Activated CD4-positive, alpha-beta T cell treated with anti-CD3 and anti-CD28 coated beads, Interleukin-2, amount 10 ng/mL, durations not matched to agents 7 days and 5 days (primary cell): ENCODE results near the gene GJA10. TPM values are rescaled to one million over a fixed set of nuclear protein-coding genes. Genes with fewer than 3 reads are reported as not detected.
A peak's percentile ranks its signal among the peaks of the same experiment; 100 is the strongest.
"Not testable (repeated sequence)": the region's sequence is repeated elsewhere in the genome, so short reads cannot be mapped to it uniquely, and the experiment has no call there.

Source experiments
- CTCF ChIA-PET: fragments of 350-600 bp; sonication (Branson Sonifier 250); formaldehyde crosslinking; loops from one replicate; lab custom pipeline; 2021; ENCODE audit warnings: antibody characterized with exemption; lab: Charles Lee
- POLR2A ChIA-PET: fragments of 350-600 bp; sonication (Branson Sonifier 250); formaldehyde crosslinking; loops from one replicate; lab custom pipeline; 2021; ENCODE audit warnings: antibody characterized with exemption; lab: Charles Lee
- DNase-seq: peaks from one replicate; pipeline ENCODE4 v3.0.0-alpha.2; 2020
- H3K27ac Mint-ChIP-seq: one replicate; pipeline ENCODE4 v1.8.0; 2021; ENCODE audit warnings: mild to moderate bottlenecking, moderate library complexity, mixed read lengths
- H3K27me3 Mint-ChIP-seq: one replicate; pipeline ENCODE4 v1.8.0; 2021; ENCODE audit warnings: mixed read lengths
- H3K36me3 Mint-ChIP-seq: one replicate; pipeline ENCODE4 v1.8.0; 2021; ENCODE audit warnings: low read depth, mixed read lengths
- H3K4me1 Mint-ChIP-seq: one replicate; pipeline ENCODE4 v1.8.0; 2021; ENCODE audit warnings: mixed read lengths
- H3K4me3 Mint-ChIP-seq: one replicate; pipeline ENCODE4 v1.8.0; 2021; ENCODE audit warnings: mild to moderate bottlenecking, moderate library complexity, mixed read lengths
- H3K9me3 Mint-ChIP-seq: one replicate; pipeline ENCODE4 v1.8.0; 2021; ENCODE audit warnings: mixed read lengths
- total RNA-seq, 2 experiments: library from RNA; stranded (reverse); gene quantifications; one replicate each; pipeline ENCODE4 v1.2.3, GENCODE V29; 2021

Gene GJA10
- total RNA-seq, 2 experiments from 2014 or later: not detected

- Mint-ChIP-seq H3K4me1 (peaks cover 9% of the 10 kb centered on the region), H3K27ac (no peak overlapping the region), H3K27me3 (peaks cover 18% of the 10 kb centered on the region), H3K4me3 (no peak overlapping the region), H3K36me3 (no peaks in the 10 kb centered on the region), H3K9me3 (no peaks in the 10 kb centered on the region)
- ChIA-PET CTCF (interaction anchor here (0.6 to 0.7 kb wide), 2 partner anchors 516 to 776 kb away, joined by 4 to 6 read pairs; no protein-coding TSS in a partner anchor), POLR2A (no interaction called here)
- no peak for DNase-seq
Measured at GRCh38 chr6:89888138-89888514, 6.1 kb upstream of the GJA10 start.

DNA sequence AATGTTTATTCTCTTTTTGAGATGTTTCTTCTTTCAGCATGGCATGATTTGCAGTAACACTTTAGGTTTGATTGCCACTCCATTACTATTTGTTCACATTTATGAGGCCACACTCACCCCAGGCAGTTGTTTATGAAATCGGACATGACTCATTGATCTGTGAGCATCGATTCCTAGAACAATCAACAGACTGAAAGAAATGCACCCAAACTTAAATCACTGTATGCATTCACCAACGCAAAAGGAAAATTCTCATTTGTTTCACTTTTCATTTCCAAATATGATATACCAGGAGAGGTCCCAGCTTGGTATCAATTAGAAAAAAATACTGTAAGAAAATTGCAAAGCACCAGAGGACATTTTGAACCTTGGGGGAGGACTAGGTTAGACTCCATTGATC is 5.4 kb upstream of the GJA10 start:
- Mint-ChIP-seq H3K36me3 (no peaks in the 10 kb centered on the region), H3K27me3 (peaks cover 23% of the 10 kb centered on the region), H3K9me3 (no peaks in the 10 kb centered on the region), H3K27ac (no peak overlapping the region), H3K4me1 (peaks cover 9% of the 10 kb centered on the region), H3K4me3 (no peak overlapping the region)
- ChIA-PET CTCF (no interaction called here), POLR2A (no interaction called here)
- no peak for DNase-seq

DNA sequence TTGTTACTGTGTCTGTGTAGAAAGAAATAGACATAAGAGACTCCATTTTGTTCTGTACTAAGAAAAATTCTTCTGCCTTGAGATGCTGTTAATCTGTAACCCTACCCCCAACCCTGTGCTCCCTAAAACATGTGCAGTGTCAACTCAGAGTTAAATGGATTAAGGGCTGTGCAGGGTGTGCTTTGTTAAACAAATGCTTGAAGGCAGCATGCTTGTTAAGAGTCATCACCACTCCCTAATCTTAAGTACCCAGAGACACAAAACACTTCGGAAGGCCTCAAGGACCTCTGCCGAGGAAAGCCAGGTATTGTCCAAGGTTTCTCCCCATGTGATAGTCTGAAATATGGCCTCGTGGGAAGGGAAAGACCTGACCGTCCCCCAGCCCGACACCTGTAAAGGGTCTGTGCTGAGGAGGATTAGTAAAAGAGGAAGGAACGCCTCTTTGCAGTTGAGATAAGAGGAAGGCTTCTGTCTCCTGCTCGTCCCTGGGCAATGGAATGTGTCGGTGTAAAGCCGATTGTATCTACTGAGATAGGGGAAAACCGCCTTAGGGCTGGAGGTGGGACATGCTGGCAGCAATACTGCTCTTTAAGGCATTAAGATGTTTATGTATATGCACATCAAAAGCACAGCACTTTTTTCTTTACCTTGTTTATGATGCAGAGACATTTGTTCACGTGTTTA is 3.3 kb upstream of the GJA10 start:
- H3K9me3 Mint-ChIP-seq, H3K36me3 Mint-ChIP-seq, DNase-seq, H3K27ac Mint-ChIP-seq, POLR2A ChIA-PET, H3K4me3 Mint-ChIP-seq, H3K4me1 Mint-ChIP-seq: not testable (repeated sequence)
- peaks cover 30% of the 10 kb centered on the region for H3K27me3 Mint-ChIP-seq
- CTCF ChIA-PET: interaction anchor here (0.5 kb wide), 1 partner anchor 25 kb away, joined by 3 read pairs; no protein-coding TSS in a partner anchor

- POLR2A ChIA-PET, H3K27ac Mint-ChIP-seq, H3K36me3 Mint-ChIP-seq, H3K4me1 Mint-ChIP-seq, H3K9me3 Mint-ChIP-seq, DNase-seq, H3K4me3 Mint-ChIP-seq: not testable (repeated sequence)
- CTCF ChIA-PET: interaction anchor here (0.6 kb wide), 1 partner anchor 197 kb away, joined by 4 read pairs; no protein-coding TSS in a partner anchor
- peaks cover 37% of the 10 kb centered on the region for H3K27me3 Mint-ChIP-seq
Measured at GRCh38 chr6:89892577-89892976, 1.7 kb upstream of the GJA10 start.

DNA sequence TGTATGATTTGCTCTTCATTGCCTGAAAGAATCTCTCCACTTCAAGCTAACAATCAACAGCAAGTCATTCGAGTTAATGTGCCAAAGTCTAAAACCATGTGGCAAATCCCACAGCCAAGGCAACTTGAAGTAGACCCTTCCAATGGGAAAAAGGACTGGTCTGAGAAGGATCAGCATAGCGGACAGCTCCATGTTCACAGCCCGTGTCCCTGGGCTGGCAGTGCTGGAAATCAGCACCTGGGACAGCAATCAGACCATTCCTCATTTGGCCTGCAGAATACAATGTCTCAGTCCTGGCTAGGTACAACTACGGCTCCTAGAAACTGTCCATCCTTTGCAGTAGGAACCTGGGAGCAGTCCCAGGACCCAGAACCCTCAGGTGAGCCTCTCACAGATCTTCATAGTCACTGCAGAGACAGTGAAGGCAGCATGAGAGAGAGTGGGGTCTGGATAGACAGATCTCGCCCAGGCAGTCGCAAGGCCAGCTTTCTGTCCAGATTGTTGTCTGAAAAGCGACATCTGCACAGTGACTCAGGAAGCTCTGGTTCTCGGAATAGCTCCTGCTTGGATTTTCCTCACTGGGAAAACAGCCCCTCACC is 1.1 kb downstream of the GJA10 start:
- POLR2A ChIA-PET: no interaction called here
- CTCF ChIA-PET: interaction anchor here (0.5 kb wide), 1 partner anchor 15 kb away, joined by 4 read pairs; no protein-coding TSS in a partner anchor
- H3K4me1 Mint-ChIP-seq: no peaks in the 10 kb centered on the region
- no peaks in the 10 kb centered on the region for H3K36me3 Mint-ChIP-seq
- no peak overlapping the region for H3K4me3 Mint-ChIP-seq
- peak; percentile 24 for DNase-seq
- H3K27me3 Mint-ChIP-seq: peaks cover 36% of the 10 kb centered on the region
- no peaks in the 10 kb centered on the region for H3K9me3 Mint-ChIP-seq
- no peak overlapping the region for H3K27ac Mint-ChIP-seq

- H3K4me3 Mint-ChIP-seq, H3K9me3 Mint-ChIP-seq, H3K36me3 Mint-ChIP-seq, H3K27me3 Mint-ChIP-seq, H3K27ac Mint-ChIP-seq, H3K4me1 Mint-ChIP-seq, DNase-seq, POLR2A ChIA-PET: not testable (repeated sequence)
- CTCF ChIA-PET: interaction anchor here (0.6 to 0.7 kb wide), 2 partner anchors 15 to 88 kb away, joined by 3 to 4 read pairs; no protein-coding TSS in a partner anchor
Measured at GRCh38 chr6:89910001-89910901, 16.0 kb downstream of the GJA10 start.

- H3K9me3 Mint-ChIP-seq: peaks cover 10% of the 10 kb centered on the region
- H3K36me3 Mint-ChIP-seq: no peaks in the 10 kb centered on the region
- no peak for DNase-seq
- no peak overlapping the region for H3K27ac Mint-ChIP-seq
- POLR2A ChIA-PET: no interaction called here
- H3K27me3 Mint-ChIP-seq: peaks cover 5% of the 10 kb centered on the region
- CTCF ChIA-PET: interaction anchor here (0.7 kb wide), 1 partner anchor 88 kb away, joined by 3 read pairs; no protein-coding TSS in a partner anchor
- H3K4me3 Mint-ChIP-seq: no peak overlapping the region
- H3K4me1 Mint-ChIP-seq: peaks cover 4% of the 10 kb centered on the region
Measured at GRCh38 chr6:89910902-89911240, 16.6 kb downstream of the GJA10 start.

DNA sequence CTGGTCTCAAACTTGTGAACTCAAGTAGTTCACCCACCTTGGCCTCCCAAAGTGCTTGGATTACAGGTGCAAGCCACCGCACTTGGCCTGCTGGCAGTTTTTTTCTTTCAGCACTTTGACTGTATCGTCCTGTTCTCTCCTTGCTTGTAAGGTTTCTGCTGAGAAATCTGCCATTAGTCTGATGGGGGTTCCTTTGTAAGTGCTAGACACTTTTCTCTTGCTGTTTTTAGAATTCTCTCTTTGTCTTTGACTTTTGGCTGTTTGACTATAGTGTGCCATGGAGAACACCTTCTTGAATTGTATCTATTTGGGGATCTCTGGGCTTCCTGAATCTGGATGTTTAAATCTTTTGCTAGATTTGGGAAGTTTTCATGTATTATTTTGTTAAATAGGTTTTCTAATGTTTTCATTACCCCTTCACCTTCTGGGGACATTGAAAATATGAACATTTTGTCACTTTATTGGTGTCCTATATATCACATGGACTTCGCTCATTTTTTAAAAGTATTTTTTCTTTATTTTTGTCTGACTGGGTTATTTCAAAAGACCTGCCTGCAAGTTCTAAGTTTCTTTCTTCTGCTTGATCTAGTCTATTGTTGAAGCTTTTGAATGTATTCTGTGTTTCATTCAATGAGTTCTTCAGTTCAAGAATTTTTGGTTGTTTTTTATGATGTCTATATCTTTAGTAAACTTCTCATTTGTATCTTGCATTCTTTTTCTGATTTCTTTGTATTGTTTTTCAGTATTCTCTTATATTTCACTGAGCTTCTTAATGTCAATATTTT is 22.1 kb downstream of the GJA10 start:
- peaks cover 17% of the 10 kb centered on the region for H3K9me3 Mint-ChIP-seq
- DNase-seq: no peak
- H3K36me3 Mint-ChIP-seq: peaks cover 8% of the 10 kb centered on the region
- H3K4me3 Mint-ChIP-seq: no peak overlapping the region
- POLR2A ChIA-PET: no interaction called here
- H3K27me3 Mint-ChIP-seq: no peaks in the 10 kb centered on the region
- peaks cover 4% of the 10 kb centered on the region for H3K4me1 Mint-ChIP-seq
- CTCF ChIA-PET: interaction anchor here (1.1 kb wide), 1 partner anchor 37 kb away, joined by 4 read pairs; no protein-coding TSS in a partner anchor
- no peak overlapping the region for H3K27ac Mint-ChIP-seq

DNA sequence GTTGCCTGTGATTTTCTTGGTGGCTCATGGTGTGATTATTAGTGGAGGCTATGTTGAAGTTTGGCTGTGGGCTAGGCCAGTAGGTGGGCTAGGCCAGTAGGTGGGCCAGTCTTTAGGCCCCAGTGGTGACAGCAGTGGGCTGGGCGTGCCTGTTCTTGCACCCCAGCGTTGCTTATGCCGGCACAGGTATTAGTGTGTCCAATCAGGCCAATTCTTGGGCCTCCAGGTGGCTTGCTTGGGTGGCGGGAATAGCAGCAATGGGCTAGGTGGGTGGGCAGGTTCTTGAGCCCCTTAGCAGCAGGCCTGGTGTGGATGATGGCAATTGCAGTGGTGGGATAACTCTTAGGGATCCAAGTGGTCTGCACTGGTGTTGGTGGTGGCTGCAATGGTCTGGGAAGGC is 22.9 kb downstream of the GJA10 start:
- Mint-ChIP-seq H3K4me3 (no peak overlapping the region), H3K36me3 (peaks cover 8% of the 10 kb centered on the region), H3K27ac (no peak overlapping the region), H3K9me3 (peaks cover 17% of the 10 kb centered on the region), H3K27me3 (no peaks in the 10 kb centered on the region), H3K4me1 (peaks cover 4% of the 10 kb centered on the region)
- CTCF ChIA-PET: interaction anchor here (1.1 kb wide), 1 partner anchor 38 kb away, joined by 4 read pairs; no protein-coding TSS in a partner anchor
- POLR2A ChIA-PET: no interaction called here
- DNase-seq: no peak

DNA sequence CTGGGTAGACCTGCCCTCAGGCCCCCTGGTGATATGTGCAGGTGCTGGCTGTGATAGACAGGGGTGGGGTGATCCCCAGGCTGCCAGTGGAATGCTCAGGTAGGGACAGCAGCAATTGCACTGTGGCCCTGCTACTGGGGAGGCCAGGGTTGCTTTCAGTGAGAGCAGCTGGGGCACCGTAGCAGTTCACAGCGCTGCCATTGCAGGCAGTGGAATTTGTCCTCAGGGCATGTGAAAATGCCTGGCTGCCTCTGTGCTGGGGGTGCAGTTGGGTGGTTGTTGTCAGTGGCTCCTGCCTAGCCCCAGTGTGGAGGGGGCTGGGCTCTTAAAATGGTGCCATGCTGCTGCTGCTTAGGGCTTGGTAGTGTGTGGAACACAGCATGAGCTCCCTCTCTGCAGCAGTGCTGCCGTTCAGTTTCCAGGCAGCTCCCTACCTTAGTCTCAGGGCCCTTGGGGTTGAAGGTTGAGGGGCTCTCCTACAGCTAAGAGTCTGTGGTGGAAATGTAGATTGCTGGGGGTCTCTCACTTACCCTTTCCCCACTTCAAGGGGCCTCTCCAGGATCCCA is 23.6 kb downstream of the GJA10 start:
- Mint-ChIP-seq H3K27ac (no peak overlapping the region), H3K27me3 (no peaks in the 10 kb centered on the region), H3K4me3 (no peak overlapping the region), H3K36me3 (peaks cover 8% of the 10 kb centered on the region), H3K9me3 (peaks cover 17% of the 10 kb centered on the region), H3K4me1 (peaks cover 4% of the 10 kb centered on the region)
- ChIA-PET CTCF (interaction anchor here (1.1 to 1.3 kb wide), 2 partner anchors 16 to 23 kb away, joined by 3 to 4 read pairs; no protein-coding TSS in a partner anchor), POLR2A (no interaction called here)
- DNase-seq: no peak

DNA sequence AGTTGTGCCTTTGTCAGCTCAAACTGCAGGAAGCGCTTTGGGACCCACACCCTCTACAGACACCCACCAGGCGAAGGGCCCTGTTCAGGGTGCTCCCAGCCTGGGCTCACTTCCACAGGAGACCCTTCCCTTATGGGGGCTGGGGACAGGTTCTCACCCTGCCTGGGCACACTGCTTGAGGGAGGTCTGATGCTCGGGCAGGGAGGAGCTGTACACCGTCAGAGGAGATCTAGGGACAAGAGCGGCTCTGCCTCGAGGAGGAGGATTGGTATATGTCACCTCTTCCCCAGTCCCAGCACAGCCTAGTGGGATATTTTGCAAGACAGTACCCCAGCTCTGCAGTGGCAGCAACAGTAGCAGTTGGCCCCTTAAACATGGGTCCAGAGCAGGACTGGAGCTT is 26.9 kb downstream of the GJA10 start:
- no peaks in the 10 kb centered on the region for H3K27me3 Mint-ChIP-seq
- no peak overlapping the region for H3K4me3 Mint-ChIP-seq
- peaks cover 10% of the 10 kb centered on the region for H3K9me3 Mint-ChIP-seq
- POLR2A ChIA-PET: no interaction called here
- no peak for DNase-seq
- peaks cover 11% of the 10 kb centered on the region for H3K4me1 Mint-ChIP-seq
- H3K36me3 Mint-ChIP-seq: peaks cover 10% of the 10 kb centered on the region
- no peak overlapping the region for H3K27ac Mint-ChIP-seq
- CTCF ChIA-PET: interaction anchor here (0.5 to 0.7 kb wide), 2 partner anchors 8 to 334 kb away, joined by 3 read pairs; no protein-coding TSS in a partner anchor

- CTCF ChIA-PET: no interaction called here
Measured at GRCh38 chr6:89921691-89922090, 27.4 kb downstream of the GJA10 start.

More at GRCh38 chr6:89921691-89922090, 27.4 kb downstream of the GJA10 start:
- peaks cover 16% of the 10 kb centered on the region for H3K4me1 Mint-ChIP-seq
- H3K4me3 Mint-ChIP-seq: no peak overlapping the region
- H3K27me3 Mint-ChIP-seq: no peaks in the 10 kb centered on the region
- peaks cover 7% of the 10 kb centered on the region for H3K36me3 Mint-ChIP-seq
- no peak for DNase-seq
- POLR2A ChIA-PET: no interaction called here
- H3K27ac Mint-ChIP-seq: no peak overlapping the region
- peaks cover 6% of the 10 kb centered on the region for H3K9me3 Mint-ChIP-seq
